ENCODE measurements around the gene SLX4IP.

Gene SLX4IP

DNA sequence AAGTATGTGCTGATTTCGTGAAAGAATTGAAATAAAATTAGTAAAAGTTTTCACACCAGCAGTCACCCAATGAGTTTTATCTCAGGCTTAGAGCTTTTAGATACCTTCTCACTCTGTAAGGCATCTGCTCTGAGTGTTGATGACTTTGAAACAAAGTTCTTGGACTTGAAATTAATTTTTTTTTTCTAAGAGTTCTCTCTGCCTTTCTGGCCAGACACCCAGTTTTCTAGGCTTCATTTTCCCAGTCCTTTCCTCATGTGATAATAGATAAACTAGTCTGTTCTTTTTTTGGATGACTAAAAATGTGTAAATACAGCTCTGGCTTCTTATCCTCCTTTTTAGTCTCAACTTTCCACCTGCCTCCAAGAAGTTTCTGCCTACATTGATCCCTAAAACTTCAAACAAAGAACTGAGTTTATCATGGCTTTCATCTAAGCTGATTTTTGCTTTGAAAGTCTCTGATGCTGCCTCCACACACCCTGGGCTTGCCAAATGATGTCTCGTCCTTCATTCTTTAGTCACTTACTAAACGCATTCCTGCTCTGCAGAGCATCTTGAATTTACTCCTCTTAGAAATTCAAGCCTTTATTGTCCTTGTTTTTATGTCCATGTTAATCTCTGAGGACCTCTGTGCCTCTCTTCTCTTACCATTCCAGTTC is 32.7 kb downstream of the SLX4IP start:
- DNase-seq: no peak

DNA sequence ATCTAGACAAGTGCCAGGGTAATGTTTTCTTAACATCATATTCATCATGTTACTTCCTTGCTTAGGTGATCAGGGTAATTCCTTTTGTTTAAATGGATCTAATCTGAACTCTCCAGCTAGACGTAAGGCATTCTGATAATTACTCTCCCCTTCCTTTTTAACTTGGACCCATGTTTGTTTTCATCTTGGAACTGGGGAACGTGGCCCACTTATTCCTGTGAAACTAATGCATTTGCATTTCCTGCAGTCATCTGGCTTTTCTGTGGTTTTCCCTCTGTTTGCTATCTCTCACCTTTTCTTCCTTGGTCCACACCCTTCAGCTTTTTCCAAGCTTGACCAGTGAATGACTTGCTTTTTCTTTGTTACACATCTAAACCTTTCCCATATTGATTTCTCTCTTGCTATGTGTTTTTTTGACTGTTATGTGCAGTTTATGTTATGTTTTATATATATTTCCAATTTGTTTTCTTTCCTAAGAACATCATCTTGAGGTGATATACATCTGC is 33.3 kb downstream of the SLX4IP start:
- DNase-seq: no peak

DNA sequence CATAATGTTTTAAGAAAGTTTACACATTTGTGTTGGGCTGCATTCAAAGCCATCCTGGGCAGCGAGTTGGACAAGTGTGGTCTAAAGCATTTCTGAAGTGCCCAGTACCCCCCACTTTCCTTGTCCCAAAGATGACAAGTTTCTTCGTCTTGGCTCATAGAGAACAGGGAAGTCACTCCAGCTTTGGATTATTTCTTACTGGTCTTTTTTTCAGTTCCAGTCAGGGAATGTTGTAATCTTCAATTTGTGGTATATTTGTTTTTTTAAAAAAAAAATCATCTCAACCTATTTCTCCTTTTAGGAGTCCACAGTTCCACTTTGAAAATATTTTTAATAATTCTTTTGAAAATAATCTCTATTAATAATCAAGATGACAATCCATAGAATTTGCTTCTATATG is 34.0 kb downstream of the SLX4IP start:
- no peak for DNase-seq

GRCh38 chr20:10469599-10469998 is 34.5 kb downstream of the SLX4IP start:
- DNase-seq: peak; percentile 88

DNA sequence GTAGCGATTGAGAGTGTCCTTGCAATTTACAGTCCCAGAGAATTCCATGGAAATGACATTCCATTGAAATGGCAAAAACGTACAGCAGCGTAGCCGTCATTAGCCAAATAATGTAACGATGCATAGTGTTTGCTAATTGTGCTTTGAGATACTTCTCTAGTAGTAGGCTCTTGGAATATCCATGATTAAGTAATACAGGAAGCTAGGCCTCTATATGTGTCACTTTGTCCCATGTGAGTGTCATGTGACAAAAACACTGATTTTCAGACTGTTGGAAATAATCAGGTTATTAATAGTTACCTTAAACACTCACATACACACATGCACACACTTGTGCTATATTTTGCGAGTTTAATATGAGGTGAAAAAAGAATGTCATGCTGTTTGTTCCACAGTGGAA is 35.2 kb downstream of the SLX4IP start:
- no peak for DNase-seq

- DNase-seq: no peak
Observed at GRCh38 chr20:10472871-10473270, 37.8 kb downstream of the SLX4IP start.

DNA sequence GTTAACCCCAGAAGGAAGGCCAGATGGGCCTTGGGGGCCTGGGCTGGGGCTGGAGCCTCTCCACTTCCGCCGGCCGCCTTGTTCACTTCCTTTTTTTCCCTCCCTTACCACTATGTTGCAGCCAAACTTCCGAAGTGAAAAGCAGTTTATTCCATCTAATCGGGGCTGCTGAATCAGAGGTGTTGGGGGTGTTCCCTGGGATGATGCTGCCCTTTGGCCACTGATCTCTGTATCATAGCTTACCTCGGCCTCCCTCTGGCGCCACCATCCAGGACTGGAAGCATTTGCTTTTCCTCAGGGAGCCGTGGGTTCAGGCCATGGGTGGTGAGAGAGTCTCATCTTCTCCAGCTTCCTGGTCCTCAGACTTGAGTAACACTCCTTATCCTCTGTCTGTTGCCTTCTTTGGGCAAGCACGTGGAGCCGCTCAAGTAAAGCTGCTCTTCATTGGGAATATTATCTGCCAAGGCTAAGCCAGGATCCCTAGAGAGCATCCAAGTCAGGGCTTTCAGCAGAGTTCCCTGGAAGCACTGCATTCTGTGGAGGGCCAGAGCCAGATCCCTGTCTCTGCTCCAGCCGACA is 39.6 kb downstream of the SLX4IP start:
- DNase-seq: no peak

GRCh38 chr20:10475225-10475624 is 40.1 kb downstream of the SLX4IP start:
- DNase-seq: no peak

DNA sequence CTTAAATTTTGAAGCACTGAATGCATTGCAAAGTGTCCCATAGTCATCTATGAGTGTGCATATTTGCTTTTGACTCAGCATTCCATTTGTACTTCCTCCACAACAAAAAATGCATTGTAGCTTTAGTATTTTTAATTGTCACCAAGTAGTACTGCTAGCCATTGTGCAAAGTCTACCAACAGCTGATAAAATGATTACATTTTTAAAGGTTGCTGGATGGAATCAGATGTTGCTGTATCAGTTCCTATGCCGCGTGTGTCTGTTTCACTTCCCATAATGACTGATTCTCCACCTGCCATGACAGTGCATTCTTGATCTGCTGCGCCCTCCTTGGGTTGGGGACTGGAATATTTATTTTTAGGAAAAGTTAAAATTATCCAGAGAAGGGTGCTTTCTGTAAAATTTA is 41.2 kb downstream of the SLX4IP start:
- no peak for DNase-seq

- DNase-seq: no peak
Observed at GRCh38 chr20:10478205-10478604, 43.1 kb downstream of the SLX4IP start.

DNA sequence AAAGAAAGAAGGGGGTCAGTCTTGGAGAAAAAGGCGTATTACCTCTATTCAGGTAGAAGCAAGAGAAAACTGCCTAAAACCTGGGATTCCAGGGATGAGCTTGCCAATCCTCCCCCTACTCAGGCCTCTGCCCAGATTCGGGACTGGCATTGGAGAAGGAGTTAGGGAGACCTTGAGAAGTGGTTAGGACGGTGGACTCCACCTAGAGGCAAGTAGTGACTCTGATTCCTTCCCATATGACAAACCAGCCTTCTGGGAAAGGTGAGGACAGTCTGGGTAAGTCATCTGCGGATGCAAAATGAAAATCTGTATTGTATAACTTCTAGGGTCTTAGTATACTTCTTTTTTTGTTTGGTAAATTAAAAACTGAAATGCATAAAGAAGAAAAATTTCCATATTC is 43.8 kb downstream of the SLX4IP start:
- no peak for DNase-seq

- no peak for DNase-seq
Observed at GRCh38 chr20:10481676-10482075, 46.6 kb downstream of the SLX4IP start.

GRCh38 chr20:10483691-10484090 is 48.6 kb downstream of the SLX4IP start:
- DNase-seq: no peak

GRCh38 chr20:10487142-10488136 is 52.3 kb downstream of the SLX4IP start:
- no peak for DNase-seq

GRCh38 chr20:10488534-10488933 is 53.4 kb downstream of the SLX4IP start:
- DNase-seq: no peak

- DNase-seq: no peak
Observed at GRCh38 chr20:10489853-10490252, 54.7 kb downstream of the SLX4IP start.

DNA sequence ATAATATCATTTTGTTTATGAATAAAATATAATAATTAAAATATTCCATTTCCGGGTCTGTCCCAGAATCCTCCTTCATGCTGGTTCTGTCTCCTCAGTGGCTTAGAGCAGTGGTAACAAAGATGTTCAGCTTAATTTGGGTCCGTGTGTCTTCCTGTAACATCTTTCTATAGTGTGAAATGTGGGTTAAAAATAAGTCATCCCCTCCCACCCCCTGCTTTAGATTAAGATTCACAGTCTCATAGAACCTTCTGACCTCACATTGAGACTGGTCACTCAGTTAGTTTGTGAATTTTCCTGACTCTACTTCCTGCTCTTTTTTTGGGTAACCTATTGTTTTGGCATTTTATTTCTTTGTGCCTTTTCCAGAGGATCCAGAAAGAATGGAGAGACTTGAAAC is 55.2 kb downstream of the SLX4IP start:
- no peak for DNase-seq

- DNase-seq: no peak
Observed at GRCh38 chr20:10490706-10491105, 55.6 kb downstream of the SLX4IP start.

- no peak for DNase-seq
Observed at GRCh38 chr20:10492065-10492464, 57.0 kb downstream of the SLX4IP start.

- no peak for DNase-seq
Observed at GRCh38 chr20:10492844-10493243, 57.7 kb downstream of the SLX4IP start.

GRCh38 chr20:10495173-10495572 is 60.1 kb downstream of the SLX4IP start:
- no peak for DNase-seq

- DNase-seq: no peak
Observed at GRCh38 chr20:10496465-10496864, 61.4 kb downstream of the SLX4IP start.

DNA sequence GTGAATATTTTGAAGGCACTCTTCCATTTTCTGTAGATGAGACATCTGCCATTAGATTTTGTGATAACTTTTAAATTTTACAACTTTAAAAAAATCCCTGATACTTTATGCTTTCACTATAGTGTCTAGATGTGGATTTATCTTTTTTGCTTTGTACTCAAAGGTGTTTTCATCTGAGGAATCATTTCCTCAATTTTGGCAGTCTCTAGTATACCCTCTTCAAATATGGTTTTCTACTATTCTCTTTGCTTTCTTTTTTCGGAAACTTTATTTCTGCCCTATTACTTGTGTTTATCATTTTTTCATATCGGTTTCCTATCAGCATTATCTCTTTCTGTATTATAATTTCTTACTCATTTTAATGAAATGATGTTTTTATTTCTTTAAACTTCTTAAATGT is 62.2 kb downstream of the SLX4IP start:
- no peak for DNase-seq

- DNase-seq: no peak
Observed at GRCh38 chr20:10497791-10498190, 62.7 kb downstream of the SLX4IP start.

Data from NCI-H1092 treated with DMSO at 0.1 percent for 48 hours (cell line).